ENCODE measurements around the gene GMDS.

The GMDS gene

GRCh38 chr6:1667805-1668175 lies 577.6 kb downstream of the GMDS start:
- DNase-seq (ENCODE audit: low read depth in 2 of 3, low spot score in 1 of 3), result no peak

GRCh38 chr6:1667012-1667804 lies 578.2 kb downstream of the GMDS start:
- no peak for DNase-seq (ENCODE audit: low read depth in 2 of 3, low spot score in 1 of 3)

- no peak for DNase-seq (ENCODE audit: low read depth in 2 of 3, low spot score in 1 of 3)
Measured at GRCh38 chr6:1665214-1665613, 580.2 kb downstream of the GMDS start.

- DNase-seq (ENCODE audit: low read depth in 2 of 3, low spot score in 1 of 3), result no peak
Measured at GRCh38 chr6:1664329-1664728, 581.1 kb downstream of the GMDS start.

- no peak for DNase-seq (ENCODE audit: low read depth in 2 of 3, low spot score in 1 of 3)
Measured at GRCh38 chr6:1663511-1663910, 581.9 kb downstream of the GMDS start.

GRCh38 chr6:1662534-1662933 lies 582.9 kb downstream of the GMDS start:
- DNase-seq (ENCODE audit: low read depth in 2 of 3, low spot score in 1 of 3), result no peak

- no peak for DNase-seq (ENCODE audit: low read depth in 2 of 3, low spot score in 1 of 3)
Measured at GRCh38 chr6:1659816-1660215, 585.6 kb downstream of the GMDS start.

- DNase-seq (ENCODE audit: low read depth in 2 of 3, low spot score in 1 of 3), result no peak
Measured at GRCh38 chr6:1658212-1659005, 587.0 kb downstream of the GMDS start.

- DNase-seq (ENCODE audit: low read depth in 2 of 3, low spot score in 1 of 3), result no peak
Measured at GRCh38 chr6:1657771-1658165, 587.6 kb downstream of the GMDS start.

GRCh38 chr6:1657116-1657770 lies 588.2 kb downstream of the GMDS start:
- DNase-seq (ENCODE audit: low read depth in 2 of 3, low spot score in 1 of 3), result no peak

- DNase-seq (ENCODE audit: low read depth in 2 of 3, low spot score in 1 of 3), result no peak
Measured at GRCh38 chr6:1654054-1654453, 591.4 kb downstream of the GMDS start.

GRCh38 chr6:1652842-1653241 lies 592.6 kb downstream of the GMDS start:
- DNase-seq (ENCODE audit: low read depth in 2 of 3, low spot score in 1 of 3), result no peak

- DNase-seq (ENCODE audit: low read depth in 2 of 3, low spot score in 1 of 3), result no peak
Measured at GRCh38 chr6:1651362-1651761, 594.0 kb downstream of the GMDS start.

- no peak for DNase-seq (ENCODE audit: low read depth in 2 of 3, low spot score in 1 of 3)
Measured at GRCh38 chr6:1645466-1646185, 599.8 kb downstream of the GMDS start.

- DNase-seq (ENCODE audit: low read depth in 2 of 3, low spot score in 1 of 3), result no peak
Measured at GRCh38 chr6:1644516-1645060, 600.8 kb downstream of the GMDS start.

GRCh38 chr6:1643830-1644445 lies 601.5 kb downstream of the GMDS start:
- no peak for DNase-seq (ENCODE audit: low read depth in 2 of 3, low spot score in 1 of 3)

GRCh38 chr6:1643111-1643510 lies 602.3 kb downstream of the GMDS start:
- DNase-seq (ENCODE audit: low read depth in 2 of 3, low spot score in 1 of 3), result no peak

GRCh38 chr6:1641343-1641885 lies 604.0 kb downstream of the GMDS start:
- DNase-seq (ENCODE audit: low read depth in 2 of 3, low spot score in 1 of 3), result no peak

- no peak for DNase-seq (ENCODE audit: low read depth in 2 of 3, low spot score in 1 of 3)
Measured at GRCh38 chr6:1640476-1640875, 604.9 kb downstream of the GMDS start.

- DNase-seq (ENCODE audit: low read depth in 2 of 3, low spot score in 1 of 3), result no peak
Measured at GRCh38 chr6:1639430-1639829, 606.0 kb downstream of the GMDS start.

Measured in stimulated activated CD4-positive, alpha-beta T cell treated with anti-CD3 and anti-CD28 coated beads, Interleukin-12 subunit alpha, Interleukin-12 subunit beta, amount 100 ng/mL, for 48 hours (primary cell).